ENCODE results near the gene TAOK1. TPM values are rescaled to one million over a fixed set of nuclear protein-coding genes. Genes with fewer than 3 reads are reported as not detected.

The TAOK1 gene
- total RNA-seq, 4 donors from 2014 or later, result 27.5 to 92.4 (median 43.6) TPM

- peak; percentile 49 for DNase-seq
- TF ChIP-seq POLR2AphosphoS5 (IDR thresholded peaks at IDR 0.05) (no peak), POLR2A (IDR thresholded peaks at IDR 0.05) (no peak), CTCF (IDR thresholded peaks at IDR 0.05) (no peak), EP300 (IDR thresholded peaks at IDR 0.05; ENCODE audit: low read depth) (no peak)
- Histone ChIP-seq H3K27ac (no peak overlapping the region), H3K9me3 (no peaks in the 10 kb centered on the region), H3K4me3 (no peak overlapping the region), H3K4me1 (peaks cover 12 to 58% (median 39%) of the 10 kb centered on the region in 4 donors), H3K36me3 (peaks cover 0 to 1% (median 0%) of the 10 kb centered on the region in 4 donors), H3K27me3 (no peaks in the 10 kb centered on the region)
- intact Hi-C loops (cut with DNase I; ENCODE audit: low total_unique reads) (no loop called here), in situ Hi-C loops (cut with MboI; ENCODE audit: low pct_ligation_motif_present in 1 of 4, low pct_unique_long_range_greater_than_20kb in 1 of 4, low sequenced_read_pairs in 3 of 4) (no loop called here)
- WGBS, 2 donors (ENCODE audit: low coverage in 1 of 2), result 59 to 69% methylated on average over 7 of the region's 7 CpGs
Observed at GRCh38 chr17:29570521-29570920, 180.4 kb downstream of the TAOK1 start.

GRCh38 chr17:29571486-29571882 is 181.3 kb downstream of the TAOK1 start:
- in situ Hi-C loops (cut with MboI; ENCODE audit: low pct_ligation_motif_present in 1 of 4, low pct_unique_long_range_greater_than_20kb in 1 of 4, low sequenced_read_pairs in 3 of 4) (no loop called here), intact Hi-C loops (cut with DNase I; ENCODE audit: low total_unique reads) (no loop called here)
- Histone ChIP-seq H3K27ac (no peak overlapping the region), H3K27me3 (no peaks in the 10 kb centered on the region), H3K36me3 (peaks cover 0 to 11% (median 4%) of the 10 kb centered on the region in 4 donors), H3K9me3 (no peaks in the 10 kb centered on the region), H3K4me1 (peaks cover 10 to 52% (median 32%) of the 10 kb centered on the region in 4 donors), H3K4me3 (no peak overlapping the region)
- DNase-seq, result no peak
- TF ChIP-seq CTCF (IDR thresholded peaks at IDR 0.05), result no peak
- no peak for TF ChIP-seq EP300 (IDR thresholded peaks at IDR 0.05; ENCODE audit: low read depth)
- TF ChIP-seq POLR2A (IDR thresholded peaks at IDR 0.05), result no peak
- no peak for TF ChIP-seq POLR2AphosphoS5 (IDR thresholded peaks at IDR 0.05)
- 89 to 90% methylated on average over 2 to 6 of the region's 6 CpGs for WGBS, 2 donors (ENCODE audit: low coverage in 1 of 2)

GRCh38 chr17:29571883-29572681 is 181.9 kb downstream of the TAOK1 start:
- peak overlapping the region in 2 of 4 donors; percentile 42 to 47 for H3K27ac ChIP-seq
- in situ Hi-C loops (cut with MboI; ENCODE audit: low pct_ligation_motif_present in 1 of 4, low pct_unique_long_range_greater_than_20kb in 1 of 4, low sequenced_read_pairs in 3 of 4) (no loop called here), intact Hi-C loops (cut with DNase I; ENCODE audit: low total_unique reads) (no loop called here)
- H3K4me1 ChIP-seq, result peaks cover 10 to 52% (median 31%) of the 10 kb centered on the region in 4 donors
- TF ChIP-seq POLR2A (IDR thresholded peaks at IDR 0.05) (no peak), CTCF (IDR thresholded peaks at IDR 0.05) (no peak), POLR2AphosphoS5 (IDR thresholded peaks at IDR 0.05) (no peak), EP300 (IDR thresholded peaks at IDR 0.05; ENCODE audit: low read depth) (no peak)
- 74% methylated on average over 22 of the region's 30 CpGs; no CpG with 5 or more reads in 1 of the 2 donors for WGBS, 2 donors (ENCODE audit: low coverage in 1 of 2)
- no peaks in the 10 kb centered on the region for H3K27me3 ChIP-seq
- no peaks in the 10 kb centered on the region for H3K9me3 ChIP-seq
- peak overlapping the region in 2 of 4 donors; percentile 13 to 39 for H3K4me3 ChIP-seq
- DNase-seq, result peak; percentile 12
- peaks cover 0 to 12% (median 4%) of the 10 kb centered on the region in 4 donors for H3K36me3 ChIP-seq

- TF ChIP-seq POLR2AphosphoS5 (IDR thresholded peaks at IDR 0.05) (no peak), CTCF (IDR thresholded peaks at IDR 0.05) (peak; percentile 37 to 69 (median 55))
- intact Hi-C loops (cut with DNase I; ENCODE audit: low total_unique reads), result no loop called here
- Histone ChIP-seq H3K9me3 (no peaks in the 10 kb centered on the region), H3K27me3 (no peaks in the 10 kb centered on the region), H3K27ac (peak overlapping the region in 2 of 4 donors; percentile 42 to 47), H3K36me3 (peaks cover 0 to 12% (median 4%) of the 10 kb centered on the region in 4 donors), H3K4me3 (peak overlapping the region in 2 of 4 donors; percentile 13 to 39), H3K4me1 (peaks cover 10 to 52% (median 34%) of the 10 kb centered on the region in 4 donors)
- in situ Hi-C loops (cut with MboI; ENCODE audit: low pct_ligation_motif_present in 1 of 4, low pct_unique_long_range_greater_than_20kb in 1 of 4, low sequenced_read_pairs in 3 of 4), result no loop called here
- DNase-seq, result peak; percentile 53
- 66 to 69% methylated on average over 4 to 35 of the region's 62 CpGs for WGBS, 2 donors (ENCODE audit: low coverage in 1 of 2)
Observed at GRCh38 chr17:29572691-29573557, 182.8 kb downstream of the TAOK1 start.
